ENCODE measurements around the gene ASPDH. TPM values are rescaled to one million over a fixed set of nuclear protein-coding genes. Genes with fewer than 3 reads are reported as not detected.

ASPDH gene
- polyA plus RNA-seq, 2 of the 4 experiments (the other 2 are of a cell fraction) = not detected

- H3K4me2 ChIP-seq = no peak overlapping the region
- peaks cover 9% of the 10 kb centered on the region; the same call in 2 of the 3 replicates for H3K4me1 ChIP-seq
- TF ChIP-seq MAX (IDR thresholded peaks at IDR 0.05) (no peak), ZSCAN20 (CRISPR knock-in tag; IDR thresholded peaks at IDR 0.05) (no peak), MAZ (IDR thresholded peaks at IDR 0.05; ENCODE audit: borderline replicate concordance, low read depth, low read length) (no peak), CBX8 (IDR thresholded peaks at IDR 0.05) (no peak), HOXA7 (CRISPR knock-in tag; IDR thresholded peaks at IDR 0.05) (no peak), POLR2AphosphoS2 (conservative IDR thresholded peaks at IDR 0.05; ENCODE audit: low read length) (no peak), EHF (CRISPR knock-in tag; IDR thresholded peaks at IDR 0.05) (no peak), JUNB (IDR thresholded peaks at IDR 0.05) (no peak), RNF2 (IDR thresholded peaks at IDR 0.05; ENCODE audit: borderline replicate concordance, low read depth) (no peak), TFCP2L1 (CRISPR knock-in tag; IDR thresholded peaks at IDR 0.05) (no peak), CHD2 (IDR thresholded peaks at IDR 0.05; ENCODE audit: low read length, partially characterized antibody) (no peak)
- peaks cover 16% of the 10 kb centered on the region for H3K9me3 ChIP-seq
- DNase-seq (ENCODE audit: low read depth in 1 of 2, low spot score in 1 of 2) (no peak), ATAC-seq (no peak), FAIRE-seq (no peak)
- POLR2A ChIA-PET = interaction anchor here (0.7 to 0.8 kb wide), 2 partner anchors 8 to 118 kb away, joined by 5 to 9 read pairs; no protein-coding TSS in a partner anchor
- 77% methylated on average over 13 of the region's 13 CpGs for WGBS (ENCODE audit: missing lambda C conversion rate)
- no peak overlapping the region for H3K4me3 ChIP-seq
- H3K27ac ChIP-seq = no peak overlapping the region
- CTCF ChIA-PET = interaction anchor here (1.1 to 2.6 kb wide), 4 partner anchors 8 to 100 kb away, joined by 3 to 24 read pairs (median 4); no protein-coding TSS in a partner anchor
Measured at GRCh38 chr19:50488389-50489194, 25.1 kb downstream of the ASPDH start.

GRCh38 chr19:50486823-50487515, 26.7 kb downstream of the ASPDH start:
- Histone ChIP-seq H3K4me1 (peaks cover 4% of the 10 kb centered on the region; the same call in 2 of the 3 replicates), H3K9me3 (peaks cover 16% of the 10 kb centered on the region), H3K4me3 (no peak overlapping the region), H3K4me2 (no peak overlapping the region), H3K27ac (no peak overlapping the region)
- DNase-seq (ENCODE audit: low read depth in 1 of 2, low spot score in 1 of 2) (peak in 1 of 2 experiments; percentile 92), ATAC-seq (peak in 1 of 2 experiments; percentile 52; a peak in 3 of 6 replicates), FAIRE-seq (peak; percentile 59)
- TF ChIP-seq CTCF (IDR thresholded peaks at IDR 0.05) (peak; percentile 50), GATA3 (IDR thresholded peaks at IDR 0.05; ENCODE audit: borderline replicate concordance) (no peak), USF2 (IDR thresholded peaks at IDR 0.05) (no peak), FOXS1 (CRISPR knock-in tag; IDR thresholded peaks at IDR 0.05) (no peak), HDAC2 (IDR thresholded peaks at IDR 0.05) (no peak), EHF (CRISPR knock-in tag; IDR thresholded peaks at IDR 0.05) (no peak), RAD21 (conservative IDR thresholded peaks at IDR 0.05 in 1 of 2, IDR thresholded peaks at IDR 0.05 in 1 of 2) (peak in 1 of 2 experiments; percentile 43; a peak in 2 of 5 replicates), MYC (IDR thresholded peaks at IDR 0.05; ENCODE audit: borderline replicate concordance, low read length) (no peak), ZNF302 (CRISPR knock-in tag; IDR thresholded peaks at IDR 0.05) (no peak), JUNB (IDR thresholded peaks at IDR 0.05) (no peak)
- WGBS (ENCODE audit: missing lambda C conversion rate) = 86% methylated on average over 18 of the region's 18 CpGs
- CTCF ChIA-PET = interaction anchor here (0.6 to 2.6 kb wide), 14 partner anchors 8 to 165 kb away, joined by 3 to 24 read pairs (median 3); no protein-coding TSS in a partner anchor
- POLR2A ChIA-PET = no interaction called here

Data from A549 (cell line).